GM23338 (cell line): Measurements from ENCODE around the gene TMEM239. TPM values are rescaled to one million over a fixed set of nuclear protein-coding genes. Genes with fewer than 3 reads are reported as not detected.

Experiments
- ATAC-seq: fragments of 200-7000 bp; cut with Tn5 transposase; 3 replicates; pipeline ENCODE4 v1.9.1; 2020
- DNase-seq: peaks from one replicate; pipeline ENCODE4 v3.0.0-alpha.2; 2015; ENCODE audit warnings: low spot score
- H2AFZ ChIP-seq: fragments of 200-600 bp; sonication (generic); 2 replicates; pipeline ENCODE4 v1.8.0; 2016; ENCODE audit warnings: antibody characterized with exemption, mild to moderate bottlenecking, moderate library complexity
- H3F3A ChIP-seq: fragments of 200-600 bp; sonication (generic); replicated peaks from 2 replicates; pipeline ENCODE4 v1.8.0; 2017; ENCODE audit warnings: antibody characterized with exemption, mixed run types, low read depth
- H3K27ac ChIP-seq: fragments of 200-600 bp; sonication (generic); 2 replicates; pipeline ENCODE4 v1.6.1; 2016; ENCODE audit warnings: low read depth
- H3K27me3 ChIP-seq: fragments of 200-600 bp; sonication (generic); 2 replicates; pipeline ENCODE4 v1.8.0; 2016; ENCODE audit warnings: mild to moderate bottlenecking, mixed run types, moderate library complexity; ENCODE audit not compliant: insufficient read depth
- H3K36me3 ChIP-seq: fragments of 200-600 bp; sonication (generic); 2 replicates; pipeline ENCODE4 v1.8.0; 2016; ENCODE audit warnings: mild to moderate bottlenecking; ENCODE audit not compliant: insufficient read depth
- H3K4me1 ChIP-seq: fragments of 200-600 bp; sonication (generic); 2 replicates; pipeline ENCODE4 v1.8.0; 2016; ENCODE audit warnings: mild to moderate bottlenecking, moderate library complexity; ENCODE audit not compliant: insufficient read depth
- H3K4me2 ChIP-seq: fragments of 200-600 bp; sonication (generic); 2 replicates; pipeline ENCODE4 v1.7.1; 2017; ENCODE audit warnings: mixed run types
- H3K4me3 ChIP-seq: fragments of 200-600 bp; sonication (generic); 2 replicates; pipeline ENCODE4 v1.6.1; 2016; ENCODE audit warnings: mixed run types
- H3K79me2 ChIP-seq: fragments of 200-600 bp; sonication (generic); replicated peaks from 2 replicates; pipeline ENCODE4 v1.8.0; 2017; ENCODE audit warnings: mild to moderate bottlenecking; ENCODE audit not compliant: insufficient read depth
- H3K9me2 ChIP-seq: fragments of 200-600 bp; sonication (generic); 2 replicates; pipeline ENCODE4 v1.8.0; 2017; ENCODE audit not compliant: insufficient read depth
- H4K20me1 ChIP-seq: fragments of 200-600 bp; sonication (generic); replicated peaks from 2 replicates; pipeline ENCODE4 v1.8.0; 2017; ENCODE audit warnings: mild to moderate bottlenecking; ENCODE audit not compliant: insufficient read depth
- H3K27ac Mint-ChIP-seq: 2 replicates; pipeline ENCODE4 v1.8.0; 2020; ENCODE audit warnings: inconsistent platforms, mild to moderate bottlenecking, moderate library complexity, mixed read lengths
- H3K27me3 Mint-ChIP-seq: 3 replicates; pipeline ENCODE4 v1.8.0; 2022; ENCODE audit warnings: low read depth, mild to moderate bottlenecking, moderate library complexity, mixed read lengths, inconsistent platforms; ENCODE audit not compliant: insufficient read depth, poor library complexity
- H3K36me3 Mint-ChIP-seq: 3 replicates; pipeline ENCODE4 v1.8.0; 2021; ENCODE audit warnings: low read depth, mild to moderate bottlenecking, inconsistent platforms, moderate library complexity, mixed read lengths
- H3K4me1 Mint-ChIP-seq: 3 replicates; pipeline ENCODE4 v1.8.0; 2020; ENCODE audit warnings: mild to moderate bottlenecking, inconsistent platforms, mixed read lengths
- H3K4me3 Mint-ChIP-seq: 3 replicates; pipeline ENCODE4 v1.8.0; 2021; ENCODE audit warnings: moderate library complexity, mild to moderate bottlenecking, inconsistent platforms, mixed read lengths
- H3K9me3 Mint-ChIP-seq: 3 replicates; pipeline ENCODE4 v1.8.0; 2020; ENCODE audit warnings: moderate library complexity, mild to moderate bottlenecking, inconsistent platforms, mixed read lengths
- CREB1 ChIP-seq: fragments of 250-450 bp; sonication (Bioruptor Pico); IDR thresholded peaks from 2 replicates; pipeline ENCODE4 v1.5.0; 2020; ENCODE audit warnings: low read depth, mild to moderate bottlenecking, moderate library complexity
- CTCF ChIP-seq, 2 experiments: fragments of 200-600 bp in 1 of 2; sonication (generic) in 1 of 2; conservative IDR thresholded peaks; 2 replicates each; pipeline versions ENCODE4 v1.5.1 to v1.6.1; 2016 to 2017; ENCODE audit warnings: antibody characterized with exemption in 2 of 2, low read depth in 2 of 2, mild to moderate bottlenecking in 2 of 2, moderate library complexity in 1 of 2
- ETS1 ChIP-seq: IDR thresholded peaks from 2 replicates; pipeline ENCODE4 v1.6.1; 2016; ENCODE audit warnings: antibody characterized with exemption
- EZH2 ChIP-seq: fragments of 200-600 bp; sonication (generic); IDR thresholded peaks from one replicate; pipeline ENCODE4 v1.8.0; 2017; ENCODE audit warnings: antibody characterized with exemption, mild to moderate bottlenecking, low read depth; ENCODE audit not compliant: unreplicated experiment
- EZH2phosphoT487 ChIP-seq: fragments of 200-600 bp; sonication (generic); IDR thresholded peaks from one replicate; pipeline ENCODE4 v1.8.1; 2018; ENCODE audit warnings: antibody characterized with exemption; ENCODE audit not compliant: unreplicated experiment
- JUNB ChIP-seq: IDR thresholded peaks from one replicate; pipeline ENCODE4 v1.6.1; 2016; ENCODE audit warnings: antibody characterized with exemption; ENCODE audit not compliant: unreplicated experiment
- NANOG ChIP-seq: IDR thresholded peaks from 2 replicates; pipeline ENCODE4 v1.6.1; 2016; ENCODE audit warnings: antibody characterized with exemption, borderline replicate concordance
- POLR2AphosphoS5 ChIP-seq: IDR thresholded peaks from 2 replicates; pipeline ENCODE4 v1.6.1; 2016; ENCODE audit warnings: antibody characterized with exemption, low read depth
- REST ChIP-seq: IDR thresholded peaks from one replicate; pipeline ENCODE4 v1.6.1; 2018; ENCODE audit warnings: antibody characterized with exemption; ENCODE audit not compliant: unreplicated experiment
- STAT1 ChIP-seq: IDR thresholded peaks from one replicate; pipeline ENCODE4 v1.6.1; 2016; ENCODE audit warnings: antibody characterized with exemption; ENCODE audit not compliant: unreplicated experiment
- ZNF114 ChIP-seq: fragments of 250-450 bp; sonication (Bioruptor Pico); IDR thresholded peaks from 2 replicates; pipeline ENCODE4 v1.5.0; 2020; ENCODE audit warnings: mild to moderate bottlenecking, moderate library complexity
- ZNF331 ChIP-seq: fragments of 250-450 bp; sonication (Bioruptor Pico); IDR thresholded peaks from 2 replicates; pipeline ENCODE4 v1.5.0; 2020; ENCODE audit warnings: low read depth, mild to moderate bottlenecking, moderate library complexity
- ZNF462 ChIP-seq: fragments of 250-450 bp; sonication (Bioruptor Pico); IDR thresholded peaks from 2 replicates; pipeline ENCODE4 v1.5.0; 2020; ENCODE audit warnings: mild to moderate bottlenecking, moderate library complexity
- polyA plus RNA-seq: library from polyadenylated mRNA; unstranded; fragments of >200 nt; fragmentation: Nextera tagmentation; extraction: Ambion mirVana; gene quantifications from 2 replicates; pipeline ENCODE4 v1.2.1, GENCODE V29; 2016
- total RNA-seq: library from RNA; depleted of rRNA; stranded (reverse); fragments of >200 nt; shearing (Covaris generic); gene quantifications from 2 replicates; pipeline ENCODE4 v1.2.3, GENCODE V29; 2014

TMEM239 gene
- total and polyA plus RNA-seq, 2 experiments from 2014 or later, result not detected

- no peaks in the 10 kb centered on the region for H4K20me1 ChIP-seq
- no peak overlapping the region for H3K4me2 ChIP-seq
- TF ChIP-seq ZNF114 (CRISPR knock-in tag) (no peak), REST (no peak), CTCF (conservative IDR thresholded peaks at IDR 0.05; ENCODE audit: low read depth in 2 of 2) (no peak), EZH2 (no peak), ZNF331 (no peak), JUNB (no peak), POLR2AphosphoS5 (no peak), ZNF462 (CRISPR knock-in tag) (no peak), CREB1 (CRISPR knock-in tag) (no peak), STAT1 (no peak), ETS1 (no peak), NANOG (no peak), EZH2phosphoT487 (no peak)
- no peak for ATAC-seq
- Mint-ChIP-seq H3K36me3 (peaks cover 4% of the 10 kb centered on the region), H3K27ac (no peak overlapping the region), H3K9me3 (peaks cover 5% of the 10 kb centered on the region; the same call in 2 of the 3 replicates), H3K4me1 (peaks cover 2% of the 10 kb centered on the region; the same call in 2 of the 3 replicates), H3K27me3 (peaks cover 19% of the 10 kb centered on the region), H3K4me3 (no peak overlapping the region)
- H3K9me2 ChIP-seq, result no peaks in the 10 kb centered on the region
- no peak for DNase-seq
- H3K36me3 ChIP-seq, result no peaks in the 10 kb centered on the region
- no peaks in the 10 kb centered on the region for H3K79me2 ChIP-seq
- peaks cover 14% of the 10 kb centered on the region for H3K27me3 ChIP-seq
- no peak overlapping the region for H3K4me3 ChIP-seq
- H3F3A ChIP-seq, result no peaks in the 10 kb centered on the region
- no peaks in the 10 kb centered on the region for H3K4me1 ChIP-seq
- no peak overlapping the region for H3K27ac ChIP-seq
- H2AFZ ChIP-seq, result no peak overlapping the region
Measured at GRCh38 chr20:2835331-2835796, 19.2 kb downstream of the TMEM239 start.
